ENCODE measurements around the gene GP9. TPM values are rescaled to one million over a fixed set of nuclear protein-coding genes. Genes with fewer than 3 reads are reported as not detected.

The GP9 gene
- total and polyA plus RNA-seq, 4 donors: 0.30 to 0.72 (median 0.59) TPM; not detected in 1

DNA sequence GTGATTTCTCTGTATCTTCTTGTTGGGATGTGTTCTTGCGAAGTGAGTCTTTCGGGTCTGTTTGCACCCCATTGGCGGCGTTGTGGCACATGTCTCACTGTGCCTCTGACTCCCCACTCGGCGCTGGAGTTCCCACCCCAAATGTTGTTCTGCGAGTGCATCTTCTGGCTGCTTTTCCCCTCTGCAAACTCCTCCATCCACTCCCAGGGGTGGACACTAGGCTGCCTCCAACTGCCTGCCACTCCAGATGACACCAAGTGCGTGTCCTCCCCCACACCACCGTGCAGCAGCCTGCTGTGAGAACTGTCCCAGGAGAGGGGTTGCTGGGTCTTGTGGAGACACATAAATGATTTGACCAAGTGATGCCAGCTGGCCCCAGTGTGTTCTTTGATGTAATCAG, 41.8 kb upstream of the GP9 start:
- 93% methylated on average over 7 of the region's 9 CpGs for WGBS (ENCODE audit: insufficient coverage)
- Histone ChIP-seq H3K4me3 (ENCODE audit: low read depth, low read length) (no peak overlapping the region), H3K27ac (ENCODE audit: low read depth, low read length) (no peak overlapping the region), H3K27me3 (ENCODE audit: control insufficient read depth, insufficient read depth, low read length) (no peaks in the 10 kb centered on the region), H3K9me3 (ENCODE audit: control insufficient read depth, insufficient read depth, low read length) (no peaks in the 10 kb centered on the region), H3K4me1 (ENCODE audit: control insufficient read depth, insufficient read depth, low read length) (peaks cover 44% of the 10 kb centered on the region), H3K36me3 (ENCODE audit: control insufficient read depth, insufficient read depth, low read length) (peaks cover 9% of the 10 kb centered on the region)
- DNase-seq (ENCODE audit: low read depth in 4 of 6, low spot score in 6 of 6): no peak

DNA sequence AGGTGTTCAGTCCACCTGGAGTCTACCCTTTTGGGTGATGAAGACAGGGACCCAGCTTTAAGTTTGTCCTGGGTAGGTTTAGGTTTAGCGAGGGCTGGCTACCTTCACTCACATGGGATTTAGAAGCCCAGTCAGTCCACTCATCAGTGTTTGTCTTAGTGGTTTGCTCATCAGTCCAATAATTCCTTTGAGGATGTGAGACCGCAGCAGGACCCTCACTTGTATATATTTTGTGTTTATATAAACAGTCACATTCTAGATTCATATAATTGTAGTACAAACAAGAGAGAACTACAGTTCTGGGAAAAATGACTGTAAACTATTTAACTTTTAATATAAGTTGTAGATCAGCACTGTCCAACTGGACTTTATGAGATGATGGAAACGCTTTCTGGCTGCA, 41.3 kb upstream of the GP9 start:
- no CpG with 5 or more reads among the region's 3 CpGs for WGBS (ENCODE audit: insufficient coverage)
- H3K4me1 ChIP-seq (ENCODE audit: control insufficient read depth, insufficient read depth, low read length): peaks cover 39% of the 10 kb centered on the region
- no peaks in the 10 kb centered on the region for H3K9me3 ChIP-seq (ENCODE audit: control insufficient read depth, insufficient read depth, low read length)
- DNase-seq (ENCODE audit: low read depth in 4 of 6, low spot score in 6 of 6): no peak
- H3K27me3 ChIP-seq (ENCODE audit: control insufficient read depth, insufficient read depth, low read length): no peaks in the 10 kb centered on the region
- H3K4me3 ChIP-seq (ENCODE audit: low read depth, low read length): no peak overlapping the region
- H3K27ac ChIP-seq (ENCODE audit: low read depth, low read length): no peak overlapping the region
- peaks cover 9% of the 10 kb centered on the region for H3K36me3 ChIP-seq (ENCODE audit: control insufficient read depth, insufficient read depth, low read length)

DNA sequence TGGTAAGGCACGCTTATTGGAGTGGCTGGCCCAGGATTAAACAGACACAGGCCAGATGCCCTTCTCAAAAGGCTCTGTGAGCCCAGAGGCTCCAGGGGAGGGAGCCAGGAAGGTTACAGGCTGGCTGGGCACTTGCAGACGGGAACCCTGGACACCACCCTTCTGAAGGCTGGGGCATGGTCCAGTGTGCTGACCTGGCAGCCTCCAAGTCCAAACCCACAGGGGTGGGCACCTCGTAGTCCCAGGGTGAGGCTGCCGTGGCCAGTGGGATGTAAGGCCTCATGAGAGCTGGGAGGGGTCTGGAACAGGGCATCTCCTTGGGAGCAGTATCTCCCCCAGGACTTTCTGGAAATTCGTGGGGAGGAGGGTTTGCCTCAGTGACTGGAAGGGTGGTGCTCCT, 39.9 kb upstream of the GP9 start:
- Histone ChIP-seq H3K4me3 (ENCODE audit: low read depth, low read length) (no peak overlapping the region), H3K27ac (ENCODE audit: low read depth, low read length) (peak overlapping the region; percentile 7), H3K36me3 (ENCODE audit: control insufficient read depth, insufficient read depth, low read length) (peaks cover 5% of the 10 kb centered on the region), H3K4me1 (ENCODE audit: control insufficient read depth, insufficient read depth, low read length) (peaks cover 27% of the 10 kb centered on the region), H3K27me3 (ENCODE audit: control insufficient read depth, insufficient read depth, low read length) (no peaks in the 10 kb centered on the region), H3K9me3 (ENCODE audit: control insufficient read depth, insufficient read depth, low read length) (no peaks in the 10 kb centered on the region)
- WGBS (ENCODE audit: insufficient coverage): 76% methylated on average over 5 of the region's 5 CpGs
- DNase-seq (ENCODE audit: low read depth in 4 of 6, low spot score in 6 of 6): no peak

DNA sequence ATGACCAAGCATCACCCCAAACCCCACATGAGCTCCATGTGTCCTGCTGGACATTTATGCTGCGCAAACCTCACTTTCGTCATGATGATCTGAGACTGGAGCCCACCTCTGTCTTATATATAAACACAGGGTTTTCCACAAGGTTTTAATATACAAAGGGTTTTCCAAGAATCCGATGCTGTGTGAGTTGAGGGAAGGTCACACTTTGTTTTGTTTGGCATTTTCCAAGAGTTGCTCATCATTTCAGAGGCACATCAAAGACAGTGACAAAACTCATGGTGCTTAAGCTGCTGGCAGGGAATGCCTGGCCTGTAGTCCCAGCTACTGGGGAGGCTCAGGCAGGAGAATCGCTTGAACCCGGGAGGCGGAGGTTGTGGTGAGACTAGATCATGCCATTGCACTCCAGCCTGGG, 39.4 kb upstream of the GP9 start:
- WGBS (ENCODE audit: insufficient coverage): no CpG with 5 or more reads among the region's 6 CpGs
- peaks cover 27% of the 10 kb centered on the region for H3K4me1 ChIP-seq (ENCODE audit: control insufficient read depth, insufficient read depth, low read length)
- H3K36me3 ChIP-seq (ENCODE audit: control insufficient read depth, insufficient read depth, low read length): peaks cover 2% of the 10 kb centered on the region
- H3K27me3 ChIP-seq (ENCODE audit: control insufficient read depth, insufficient read depth, low read length): no peaks in the 10 kb centered on the region
- peak in 1 of 6 donors; percentile 40 for DNase-seq (ENCODE audit: low read depth in 4 of 6, low spot score in 6 of 6)
- no peak overlapping the region for H3K4me3 ChIP-seq (ENCODE audit: low read depth, low read length)
- no peaks in the 10 kb centered on the region for H3K9me3 ChIP-seq (ENCODE audit: control insufficient read depth, insufficient read depth, low read length)
- peak overlapping the region; percentile 7 for H3K27ac ChIP-seq (ENCODE audit: low read depth, low read length)

DNA sequence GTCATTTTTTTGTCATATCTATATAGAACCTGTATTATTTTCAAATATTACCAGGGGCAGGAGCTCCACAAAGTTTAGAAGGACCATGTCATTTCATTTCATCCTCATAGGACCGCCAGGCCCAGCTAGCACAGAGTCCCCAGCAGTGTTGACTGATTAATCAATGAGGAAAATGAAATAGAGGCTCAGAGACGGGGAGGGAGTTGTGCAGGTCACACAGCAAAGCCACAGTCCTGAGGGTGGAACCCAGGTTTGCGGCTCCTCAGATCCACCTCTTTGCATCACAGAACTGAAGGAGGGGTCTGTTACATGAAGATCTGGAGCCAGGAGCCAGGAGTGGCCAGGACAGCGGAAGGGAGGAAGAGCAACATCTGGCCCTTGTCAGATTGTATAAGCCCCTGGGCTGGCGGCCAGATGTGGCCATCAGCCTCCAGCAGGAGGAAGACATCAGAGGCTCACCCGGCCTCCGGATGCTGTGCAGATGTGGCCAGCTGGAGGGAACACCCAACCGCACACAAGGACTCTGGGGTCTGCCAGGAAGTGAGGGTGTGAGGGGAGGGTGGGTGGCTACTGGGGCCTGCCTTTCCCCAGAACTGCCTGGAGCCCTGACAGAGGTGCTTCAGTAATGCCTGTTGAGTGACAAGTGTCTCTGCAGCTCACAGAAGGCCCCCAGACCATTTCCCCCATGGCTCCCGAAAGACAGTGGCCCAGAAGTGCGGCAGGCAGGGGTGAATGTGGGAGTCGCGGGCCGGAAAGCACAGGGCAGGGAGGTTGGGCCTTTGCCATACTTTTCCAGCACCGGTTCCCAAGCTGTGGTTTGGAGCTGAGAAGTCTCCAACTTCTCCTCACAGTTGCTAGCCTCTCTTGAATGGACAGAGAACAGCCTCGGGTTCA, 38.2 kb upstream of the GP9 start:
- 78% methylated on average over 8 of the region's 15 CpGs for WGBS (ENCODE audit: insufficient coverage)
- DNase-seq (ENCODE audit: low read depth in 4 of 6, low spot score in 6 of 6): no peak

DNA sequence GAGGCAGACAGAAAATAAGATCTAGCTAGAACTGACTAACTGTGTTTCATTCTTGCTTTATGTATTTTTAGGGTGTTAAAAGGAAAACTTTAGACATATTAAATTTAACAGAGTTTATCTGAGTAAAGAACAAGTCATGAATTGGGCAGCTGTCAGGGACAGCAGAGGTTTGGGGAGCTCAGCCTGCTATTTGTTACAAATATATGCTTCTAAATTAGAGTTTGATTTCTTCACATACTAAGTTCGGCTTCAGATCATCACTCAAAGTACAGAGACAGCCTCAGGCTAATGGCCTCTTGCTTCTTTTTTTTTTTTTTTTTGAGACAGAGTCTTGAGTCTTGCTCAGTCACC, 37.6 kb upstream of the GP9 start:
- Histone ChIP-seq H3K4me3 (ENCODE audit: low read depth, low read length) (no peak overlapping the region), H3K27me3 (ENCODE audit: control insufficient read depth, insufficient read depth, low read length) (no peaks in the 10 kb centered on the region), H3K27ac (ENCODE audit: low read depth, low read length) (no peak overlapping the region), H3K4me1 (ENCODE audit: control insufficient read depth, insufficient read depth, low read length) (peaks cover 28% of the 10 kb centered on the region), H3K9me3 (ENCODE audit: control insufficient read depth, insufficient read depth, low read length) (no peaks in the 10 kb centered on the region), H3K36me3 (ENCODE audit: control insufficient read depth, insufficient read depth, low read length) (no peaks in the 10 kb centered on the region)
- DNase-seq (ENCODE audit: low read depth in 4 of 6, low spot score in 6 of 6): no peak
- 100% methylated on average over 1 of the region's 1 CpG for WGBS (ENCODE audit: insufficient coverage)

More for the DNA sequence above, 38.2 kb upstream of the GP9 start:
- Histone ChIP-seq H3K27ac (ENCODE audit: low read depth, low read length) (no peak overlapping the region), H3K36me3 (ENCODE audit: control insufficient read depth, insufficient read depth, low read length) (peaks cover under 1% of the 10 kb centered on the region), H3K9me3 (ENCODE audit: control insufficient read depth, insufficient read depth, low read length) (no peaks in the 10 kb centered on the region), H3K4me3 (ENCODE audit: low read depth, low read length) (no peak overlapping the region), H3K4me1 (ENCODE audit: control insufficient read depth, insufficient read depth, low read length) (peaks cover 25% of the 10 kb centered on the region), H3K27me3 (ENCODE audit: control insufficient read depth, insufficient read depth, low read length) (no peaks in the 10 kb centered on the region)

DNA sequence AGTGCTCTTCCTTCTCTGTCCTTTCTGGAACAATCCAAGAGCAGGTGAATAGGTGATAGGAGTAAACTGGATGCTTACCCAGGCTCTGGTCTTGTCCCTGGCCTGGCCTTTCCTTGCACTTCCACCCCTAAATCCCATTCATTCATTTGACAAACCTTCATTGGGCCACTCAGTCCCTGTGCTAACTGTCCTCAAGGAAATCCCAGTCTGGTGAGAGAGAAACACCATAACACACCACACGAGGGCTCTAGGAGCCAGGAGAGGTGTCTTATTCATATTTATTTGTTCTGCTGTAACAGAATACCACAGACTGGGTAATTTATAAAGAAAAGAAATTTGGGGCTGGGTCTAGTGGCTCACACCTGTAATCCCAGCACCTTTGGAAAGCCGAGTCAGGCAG, 36.7 kb upstream of the GP9 start:
- DNase-seq (ENCODE audit: low read depth in 4 of 6, low spot score in 6 of 6): no peak
- Histone ChIP-seq H3K27me3 (ENCODE audit: control insufficient read depth, insufficient read depth, low read length) (no peaks in the 10 kb centered on the region), H3K4me1 (ENCODE audit: control insufficient read depth, insufficient read depth, low read length) (peaks cover 28% of the 10 kb centered on the region), H3K4me3 (ENCODE audit: low read depth, low read length) (no peak overlapping the region), H3K9me3 (ENCODE audit: control insufficient read depth, insufficient read depth, low read length) (no peaks in the 10 kb centered on the region), H3K27ac (ENCODE audit: low read depth, low read length) (no peak overlapping the region), H3K36me3 (ENCODE audit: control insufficient read depth, insufficient read depth, low read length) (no peaks in the 10 kb centered on the region)
- no CpG with 5 or more reads among the region's 2 CpGs for WGBS (ENCODE audit: insufficient coverage)

DNA sequence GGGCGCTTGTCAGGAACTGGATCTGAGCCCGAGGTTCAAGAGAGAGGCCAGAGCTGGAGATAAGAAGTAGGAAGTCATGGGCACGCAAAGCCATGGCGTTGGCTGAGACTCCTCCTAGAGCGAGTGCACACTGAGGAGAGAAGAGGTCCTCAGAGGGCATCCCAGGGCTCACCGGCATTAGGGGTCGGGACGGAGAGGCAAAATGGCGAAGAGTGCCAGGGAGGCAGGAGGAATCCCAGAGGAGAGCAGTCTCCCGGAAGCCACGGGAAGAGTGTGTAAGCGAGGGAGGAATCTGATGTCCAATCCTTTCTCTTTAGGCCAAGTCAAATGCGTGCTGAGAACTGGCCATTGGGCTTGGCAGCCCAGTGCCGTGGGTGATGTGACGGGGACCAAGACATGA, 35.5 kb upstream of the GP9 start:
- no peak for DNase-seq (ENCODE audit: low read depth in 4 of 6, low spot score in 6 of 6)
- Histone ChIP-seq H3K27me3 (ENCODE audit: control insufficient read depth, insufficient read depth, low read length) (no peaks in the 10 kb centered on the region), H3K27ac (ENCODE audit: low read depth, low read length) (no peak overlapping the region), H3K4me1 (ENCODE audit: control insufficient read depth, insufficient read depth, low read length) (peaks cover 28% of the 10 kb centered on the region), H3K36me3 (ENCODE audit: control insufficient read depth, insufficient read depth, low read length) (no peaks in the 10 kb centered on the region), H3K4me3 (ENCODE audit: low read depth, low read length) (no peak overlapping the region), H3K9me3 (ENCODE audit: control insufficient read depth, insufficient read depth, low read length) (no peaks in the 10 kb centered on the region)
- WGBS (ENCODE audit: insufficient coverage): 96% methylated on average over 15 of the region's 15 CpGs

DNA sequence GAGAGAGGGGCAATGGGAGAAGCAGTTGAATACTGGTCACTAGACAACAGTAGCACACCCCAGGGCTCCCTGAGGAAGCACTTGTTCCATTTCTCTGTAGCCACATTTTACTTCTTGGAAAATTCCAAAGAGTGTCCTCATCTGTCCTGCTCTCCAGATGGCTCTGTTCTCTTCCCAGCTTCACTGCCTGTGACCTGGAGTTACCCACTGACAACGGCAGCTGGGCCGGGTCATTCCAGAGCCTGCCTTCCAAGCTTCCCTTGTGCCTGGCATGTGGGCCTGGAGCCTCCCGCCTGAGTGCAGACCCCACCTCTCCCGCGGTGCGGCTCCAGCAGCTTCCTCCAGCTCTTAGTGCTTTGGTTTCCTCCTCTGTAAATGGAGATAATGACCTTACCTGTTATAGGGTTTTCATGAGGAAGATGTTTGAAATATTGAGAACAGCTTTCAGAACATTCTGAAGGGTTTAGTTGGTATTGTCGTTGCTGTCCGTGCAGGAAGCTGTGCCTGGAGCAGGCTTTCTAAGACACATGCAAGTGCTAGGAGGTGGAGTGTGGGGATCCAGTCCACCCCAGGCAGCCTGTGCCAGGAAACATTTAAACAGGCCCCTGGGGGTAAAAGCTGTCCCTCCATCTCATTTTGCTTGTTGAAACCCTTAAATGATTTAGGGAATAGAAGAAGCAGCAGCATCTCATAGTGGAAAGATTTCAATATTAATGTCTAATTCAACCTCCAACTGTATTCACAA, 34.7 kb upstream of the GP9 start:
- Histone ChIP-seq H3K4me3 (ENCODE audit: low read depth, low read length) (no peak overlapping the region), H3K4me1 (ENCODE audit: control insufficient read depth, insufficient read depth, low read length) (peaks cover 24% of the 10 kb centered on the region), H3K9me3 (ENCODE audit: control insufficient read depth, insufficient read depth, low read length) (no peaks in the 10 kb centered on the region), H3K36me3 (ENCODE audit: control insufficient read depth, insufficient read depth, low read length) (peaks cover 3% of the 10 kb centered on the region), H3K27ac (ENCODE audit: low read depth, low read length) (no peak overlapping the region), H3K27me3 (ENCODE audit: control insufficient read depth, insufficient read depth, low read length) (no peaks in the 10 kb centered on the region)
- DNase-seq (ENCODE audit: low read depth in 4 of 6, low spot score in 6 of 6): no peak
- WGBS (ENCODE audit: insufficient coverage): 61% methylated on average over 5 of the region's 8 CpGs

Data from spinal cord (tissue), 10 donors.